GM18499 (cell line): ENCODE results near the gene SMYD3.

Source experiments
- ATAC-seq: cut with Tn5 transposase; IDR thresholded peaks from one replicate; pipeline ENCODE4 v1.9.1; 2021; ENCODE audit warnings: moderate number of reproducible peaks; ENCODE audit not compliant: insufficient read depth, unreplicated experiment

The SMYD3 gene

DNA sequence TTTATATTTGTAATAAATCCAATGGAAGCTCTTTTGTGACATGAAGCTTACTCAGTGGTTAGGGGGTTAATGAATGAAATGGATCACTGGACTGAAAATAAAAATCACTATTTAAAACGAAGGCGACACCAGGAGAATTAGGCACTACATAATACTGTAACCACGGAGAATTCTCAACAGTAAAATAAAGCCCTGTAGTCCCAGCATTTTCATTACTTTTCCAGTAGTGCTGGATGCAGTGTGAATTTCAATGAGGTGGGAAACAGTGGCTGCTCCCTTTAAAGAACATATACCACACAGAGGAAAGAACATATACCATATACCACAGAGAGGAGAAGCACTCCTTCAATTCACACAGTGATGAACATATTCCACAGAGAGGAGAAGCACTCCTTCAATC is 275.0 kb downstream of the SMYD3 start:
- ATAC-seq, result no peak

DNA sequence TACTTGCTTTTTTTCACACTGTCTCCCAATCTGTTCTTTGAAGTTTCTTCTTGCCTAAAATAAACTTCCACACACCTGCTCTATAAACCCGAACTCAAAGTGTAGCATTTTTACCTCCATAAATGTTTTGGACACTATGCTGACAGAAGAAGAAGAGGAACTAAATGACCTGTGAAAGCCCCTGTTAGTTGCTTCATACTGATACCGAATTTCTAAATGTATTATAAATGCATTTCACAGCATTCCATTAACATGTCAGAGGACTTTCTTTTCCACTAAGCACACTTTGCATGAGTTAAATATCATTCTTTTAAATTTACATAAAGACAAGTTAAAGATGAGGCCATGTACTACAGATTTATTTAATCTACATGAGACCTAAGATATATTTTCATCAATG is 281.0 kb downstream of the SMYD3 start:
- no peak for ATAC-seq

GRCh38 chr1:246221485-246222255 is 285.4 kb downstream of the SMYD3 start:
- ATAC-seq, result no peak

DNA sequence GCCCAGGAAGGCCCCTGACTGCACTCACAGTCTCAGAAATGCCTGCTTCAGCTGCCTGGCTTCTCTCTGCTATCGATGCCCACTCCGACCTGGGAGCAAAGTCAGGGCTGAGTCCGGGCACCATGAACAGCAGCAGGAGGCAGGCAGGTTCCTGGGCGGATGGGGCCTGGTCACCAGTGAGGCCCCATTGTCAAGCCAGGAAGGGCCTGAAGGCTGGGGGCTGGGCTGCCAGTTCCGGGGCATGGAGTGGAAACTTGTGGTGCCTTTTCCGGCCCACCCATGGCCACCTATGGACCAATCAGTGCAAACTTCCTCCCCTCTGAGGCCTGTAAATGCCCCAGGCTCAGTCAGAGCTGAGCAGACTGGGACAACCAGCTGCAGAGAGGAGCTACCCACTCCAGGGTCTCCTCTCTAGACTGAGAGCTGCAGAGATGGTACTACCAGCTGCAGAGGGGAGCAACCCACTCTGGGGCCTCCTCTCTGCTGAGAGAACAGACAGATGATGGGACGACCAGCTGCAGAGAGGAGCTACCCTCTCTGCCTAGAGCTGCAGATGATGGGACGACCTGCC is 286.5 kb downstream of the SMYD3 start:
- no peak for ATAC-seq

GRCh38 chr1:246219508-246220030 is 287.5 kb downstream of the SMYD3 start:
- ATAC-seq, result no peak

- no peak for ATAC-seq
Observed at GRCh38 chr1:246218686-246219085, 288.4 kb downstream of the SMYD3 start.

GRCh38 chr1:246216906-246217305 is 290.2 kb downstream of the SMYD3 start:
- ATAC-seq, result no peak

- ATAC-seq, result no peak
Observed at GRCh38 chr1:246215510-246215903, 291.6 kb downstream of the SMYD3 start.

DNA sequence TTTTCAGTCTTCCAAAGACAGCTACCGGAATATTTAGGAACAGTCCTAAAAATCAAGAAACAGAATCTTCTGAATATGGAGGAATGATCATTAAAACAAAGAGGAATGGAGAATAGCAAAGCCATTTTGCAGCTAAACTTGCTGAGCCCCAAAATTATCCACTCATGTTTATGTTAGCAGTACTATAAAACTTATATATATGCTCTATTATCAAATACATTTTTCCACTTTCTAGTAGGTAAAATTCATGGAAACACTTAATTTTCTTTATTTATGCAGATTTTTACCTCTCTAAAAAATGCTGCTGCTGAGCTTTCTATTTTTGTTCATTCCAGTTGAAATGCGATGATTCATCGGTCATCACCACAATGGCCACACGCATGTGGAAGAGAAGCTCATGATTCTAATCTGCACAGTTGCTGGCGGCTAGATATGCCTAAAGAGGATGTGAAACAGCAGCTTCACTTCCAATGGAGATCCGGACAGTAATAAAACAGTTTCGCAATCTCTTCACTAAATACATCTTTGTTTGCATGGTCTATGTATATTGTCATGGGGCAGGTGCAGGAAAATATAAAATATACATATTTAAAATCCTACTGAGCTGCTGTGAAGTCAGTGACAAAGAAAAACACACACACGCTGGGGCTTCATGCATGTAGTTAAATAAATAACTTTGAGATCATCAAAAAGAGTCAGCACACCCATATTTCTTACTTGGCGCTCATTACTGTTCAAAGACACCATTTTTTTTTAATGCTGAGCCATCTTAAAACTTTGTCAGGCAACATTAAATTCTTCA is 292.2 kb downstream of the SMYD3 start:
- peak; percentile 99 for ATAC-seq

GRCh38 chr1:246213947-246214346 is 293.1 kb downstream of the SMYD3 start:
- ATAC-seq, result no peak

- no peak for ATAC-seq
Observed at GRCh38 chr1:246213502-246213901, 293.6 kb downstream of the SMYD3 start.

DNA sequence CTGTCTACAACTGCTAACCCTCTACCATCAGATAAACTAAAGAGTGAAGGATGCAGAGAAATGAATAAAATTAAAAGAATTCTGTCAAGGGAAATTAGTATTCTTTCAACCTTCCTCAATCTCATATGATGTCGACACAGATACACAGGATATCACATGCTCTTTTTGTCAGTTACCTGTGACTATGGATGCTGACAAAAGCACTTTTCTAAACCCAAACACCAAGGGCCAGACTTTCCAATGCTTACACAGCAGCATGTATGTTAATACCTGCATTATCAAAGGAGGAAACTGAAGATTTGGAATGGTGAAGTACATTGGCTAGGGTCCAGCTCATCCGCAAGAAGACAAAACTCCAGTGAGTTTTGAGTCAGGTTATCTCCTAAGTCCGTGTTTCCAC is 294.0 kb downstream of the SMYD3 start:
- ATAC-seq, result no peak

DNA sequence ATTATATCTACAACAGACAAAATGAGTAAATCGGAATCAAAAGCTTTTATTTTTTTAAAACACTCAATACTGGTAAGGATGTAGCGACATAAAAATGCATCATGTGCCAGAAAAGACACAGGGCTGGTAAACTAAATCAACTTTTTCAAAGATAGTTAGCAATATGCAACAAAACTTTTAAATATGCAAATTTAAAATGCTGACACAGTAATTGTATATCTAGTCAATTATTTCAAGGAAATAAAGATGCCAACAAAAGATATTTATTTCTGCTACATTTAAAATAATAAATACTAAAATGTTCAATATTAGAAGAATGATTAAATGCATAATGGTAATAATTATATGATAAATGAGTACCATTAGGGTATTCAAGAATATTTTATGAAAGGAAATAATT is 295.1 kb downstream of the SMYD3 start:
- no peak for ATAC-seq

DNA sequence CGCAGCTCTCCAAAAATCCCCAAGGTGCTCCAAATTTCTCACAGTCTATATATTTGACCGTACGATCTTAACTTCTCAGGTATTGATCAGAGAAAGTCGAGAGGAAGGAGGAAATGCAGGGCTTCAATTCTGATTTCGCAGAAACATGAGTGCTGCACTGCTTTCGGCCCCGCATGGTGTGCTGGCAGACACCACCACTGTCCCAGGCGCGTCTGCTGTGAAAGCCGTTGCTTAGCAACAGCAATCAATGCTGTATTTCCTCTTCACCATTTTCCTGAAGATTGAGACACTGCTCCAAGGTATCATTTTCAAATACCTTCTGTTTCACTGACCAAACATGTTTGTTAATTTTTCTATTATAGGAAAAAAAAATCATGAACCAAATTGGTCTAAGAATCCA is 296.3 kb downstream of the SMYD3 start:
- ATAC-seq, result no peak

GRCh38 chr1:246208105-246208504 is 299.0 kb downstream of the SMYD3 start:
- no peak for ATAC-seq

DNA sequence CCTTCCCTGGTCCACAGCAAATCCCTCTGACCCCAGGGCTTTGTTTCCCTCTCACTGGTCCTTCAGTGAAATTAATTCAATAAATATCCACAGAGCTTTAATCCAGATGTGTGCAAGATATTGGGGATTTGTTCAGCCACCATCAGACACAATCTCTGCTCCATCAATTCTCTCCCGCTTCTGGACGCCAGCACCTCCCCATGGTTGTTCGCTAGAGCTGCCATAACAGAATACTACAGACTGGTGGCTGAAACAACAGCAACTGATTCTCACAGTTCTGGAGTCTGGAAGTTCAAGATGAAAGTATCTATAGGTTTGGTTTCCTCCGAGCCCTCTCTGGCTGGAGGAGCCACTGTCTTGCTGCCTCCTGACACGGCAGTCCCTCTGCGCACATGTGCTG is 303.9 kb downstream of the SMYD3 start:
- ATAC-seq, result no peak

GRCh38 chr1:246200738-246201137 is 306.3 kb downstream of the SMYD3 start:
- ATAC-seq, result no peak

GRCh38 chr1:246200225-246200624 is 306.9 kb downstream of the SMYD3 start:
- ATAC-seq, result no peak

DNA sequence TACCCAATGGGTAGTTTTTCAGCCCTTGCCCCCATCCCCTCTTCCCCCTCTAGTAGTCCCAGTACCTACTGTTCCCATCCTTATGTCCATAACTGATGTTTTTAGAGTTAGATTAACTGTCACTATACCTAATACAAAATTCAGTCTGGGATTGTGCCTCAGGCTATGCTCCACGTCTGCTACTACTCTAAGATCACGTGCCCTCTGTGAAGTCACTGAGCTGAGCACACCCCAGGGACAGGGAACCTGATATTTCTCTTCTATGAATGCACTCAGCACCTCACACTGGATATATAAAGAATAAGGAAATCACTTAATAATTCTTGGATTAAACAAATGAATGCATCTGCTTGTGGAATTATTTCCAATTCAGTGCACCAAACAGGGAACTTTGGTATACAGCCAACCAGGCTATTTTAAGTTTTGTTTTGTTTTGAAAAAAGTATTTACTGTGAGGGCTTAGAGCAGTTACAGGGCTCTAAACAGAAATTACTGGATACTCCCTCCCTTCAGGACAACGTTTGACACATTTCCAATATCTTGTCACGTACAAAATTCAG is 307.9 kb downstream of the SMYD3 start:
- no peak for ATAC-seq

- no peak for ATAC-seq
Observed at GRCh38 chr1:246198115-246198816, 308.8 kb downstream of the SMYD3 start.
